GM12891 (cell line): ENCODE results near the gene NUDT13.
"Not testable (repeated sequence)": the region's sequence is repeated elsewhere in the genome, so short reads cannot be mapped to it uniquely, and the experiment has no call there.

Experiments used
- DNase-seq: peaks from one replicate; pipeline ENCODE4 v3.0.0; 2011; ENCODE audit warnings: low spot score; ENCODE audit not compliant: insufficient read length
- FAIRE-seq: peaks from 2 replicates; lab custom pipeline; 2011; peaks lifted over from hg19 to GRCh38; lab: Jason Lieb, UNC
- PAX5 ChIP-seq: IDR thresholded peaks from 2 replicates; pipeline ENCODE4 v1.6.1; 2011; ENCODE audit warnings: low read length, moderate library complexity, mild to moderate bottlenecking; ENCODE audit not compliant: insufficient read depth, severe bottlenecking
- POLR2A ChIP-seq: IDR thresholded peaks from 2 replicates; pipeline ENCODE4 v1.6.1; 2011; ENCODE audit warnings: low read depth, low read length, control low read depth
- POLR2AphosphoS5 ChIP-seq: IDR thresholded peaks from 2 replicates; pipeline ENCODE4 v1.6.1; 2011; ENCODE audit warnings: low read depth, low read length, control low read depth
- POU2F2 ChIP-seq: IDR thresholded peaks from 2 replicates; pipeline ENCODE4 v1.6.1; 2011; ENCODE audit warnings: low read depth, mild to moderate bottlenecking, control low read depth, low read length, moderate library complexity
- SPI1 ChIP-seq: IDR thresholded peaks from 2 replicates; pipeline ENCODE4 v1.6.1; 2011; ENCODE audit warnings: low read depth, low read length, control low read depth
- TAF1 ChIP-seq: IDR thresholded peaks from 2 replicates; pipeline ENCODE4 v1.6.1; 2011; ENCODE audit warnings: low read depth, low read length, control low read depth

The NUDT13 gene

GRCh38 chr10:73099141-73099540 lies 11.1 kb upstream of the NUDT13 start:
- TF ChIP-seq POU2F2 (no peak), SPI1 (no peak), TAF1 (no peak), POLR2A (no peak), POLR2AphosphoS5 (no peak), PAX5 (no peak)
- FAIRE-seq, result no peak
- no peak for DNase-seq

- TF ChIP-seq PAX5 (no peak), POLR2A (no peak), POLR2AphosphoS5 (no peak), POU2F2 (no peak), TAF1 (no peak), SPI1 (no peak)
- no peak for DNase-seq
- FAIRE-seq, result no peak
These were observed 4.0 kb upstream of the NUDT13 start for GRCh38 chr10:73106301-73106700.

- DNase-seq, FAIRE-seq: not testable (repeated sequence)
These were observed 1.0 kb upstream of the NUDT13 start for GRCh38 chr10:73109248-73109652.

- FAIRE-seq, DNase-seq: not testable (repeated sequence)
These were observed 1.8 kb downstream of the NUDT13 start for GRCh38 chr10:73112032-73112431.

GRCh38 chr10:73113551-73113950 lies 3.3 kb downstream of the NUDT13 start:
- FAIRE-seq, result no peak
- no peak for DNase-seq
- TF ChIP-seq TAF1 (no peak), PAX5 (no peak), POU2F2 (no peak), SPI1 (no peak), POLR2AphosphoS5 (no peak), POLR2A (no peak)

GRCh38 chr10:73116017-73116416 lies 5.8 kb downstream of the NUDT13 start:
- TF ChIP-seq SPI1 (no peak), POLR2AphosphoS5 (no peak), TAF1 (no peak), POLR2A (no peak), POU2F2 (no peak), PAX5 (no peak)
- no peak for FAIRE-seq

GRCh38 chr10:73117976-73118743 lies 7.9 kb downstream of the NUDT13 start:
- TF ChIP-seq POU2F2 (no peak), TAF1 (no peak), PAX5 (no peak), SPI1 (no peak), POLR2A (no peak), POLR2AphosphoS5 (no peak)
- DNase-seq (no peak), FAIRE-seq (peak; percentile 62)

More at GRCh38 chr10:73116017-73116416, 5.8 kb downstream of the NUDT13 start:
- DNase-seq, result no peak

- DNase-seq (no peak), FAIRE-seq (no peak)
- TF ChIP-seq TAF1 (no peak), POLR2AphosphoS5 (no peak), PAX5 (no peak), POU2F2 (no peak), SPI1 (no peak), POLR2A (no peak)
These were observed 9.2 kb downstream of the NUDT13 start for GRCh38 chr10:73119457-73119856.

- FAIRE-seq, result no peak
- DNase-seq, result no peak
- TF ChIP-seq POLR2AphosphoS5 (no peak), TAF1 (no peak), POU2F2 (no peak), PAX5 (no peak), POLR2A (no peak), SPI1 (no peak)
These were observed 9.7 kb downstream of the NUDT13 start for GRCh38 chr10:73119952-73120351.

GRCh38 chr10:73126343-73126742 lies 16.1 kb downstream of the NUDT13 start:
- no peak for DNase-seq
- no peak for TF ChIP-seq TAF1
- TF ChIP-seq SPI1, result no peak
- TF ChIP-seq PAX5, result no peak
- TF ChIP-seq POU2F2, result no peak
- no peak; the same call in 1 of the 2 replicates for TF ChIP-seq POLR2AphosphoS5
- TF ChIP-seq POLR2A, result no peak; the same call in 1 of the 2 replicates
- no peak for FAIRE-seq
